A549 (cell line): ENCODE measurements around the gene CAMKMT. TPM values are rescaled to one million over a fixed set of nuclear protein-coding genes. Genes with fewer than 3 reads are reported as not detected.

Experiments used
- ATAC-seq, 2 experiments: fragments of 200-7000 bp in 1 of 2; fragments of >200 bp in 1 of 2; cut with Nextera tagmentation in 1 of 2; cut with Tn5 transposase in 1 of 2; 3 replicates each; pipeline versions ENCODE4 v1.8.0 to v1.9.1; 2018 to 2020; ENCODE audit warnings: mild to moderate bottlenecking in 1 of 2, moderate library complexity in 1 of 2
- CTCF ChIA-PET: fragments of 300-600 bp; sonication (Branson Sonifier 250); formaldehyde crosslinking; extraction: SDS; loops from one replicate; lab custom pipeline; 2021; ENCODE audit warnings: antibody characterized with exemption, inconsistent platforms; lab: Yijun Ruan, JAX
- POLR2A ChIA-PET: fragments of 350-600 bp; formaldehyde crosslinking; extraction: SDS; loops from one replicate; lab custom pipeline; 2021; ENCODE audit warnings: antibody characterized with exemption, inconsistent platforms; lab: Yijun Ruan, JAX
- DNase-seq, 2 experiments: peaks; one replicate each; pipeline versions ENCODE4 v3.0.0 to v3.0.0-alpha.2; 2011 to 2016; ENCODE audit warnings: low read depth in 1 of 2, low spot score in 1 of 2
- FAIRE-seq: peaks from 2 replicates; lab custom pipeline; 2011; peaks lifted over from hg19 to GRCh38; lab: Jason Lieb, UNC
- H3K27ac ChIP-seq, 2 experiments: fragments of >200 bp; sonication (Bioruptor Twin); formaldehyde crosslinking; 3 replicates each; pipeline ENCODE4 v1.5.1; 2016 to 2017
- H3K4me1 ChIP-seq: fragments of >200 bp; sonication (Bioruptor Twin); formaldehyde crosslinking; 3 replicates; pipeline ENCODE4 v1.6.1; 2016
- H3K4me2 ChIP-seq: fragments of >200 bp; sonication (Bioruptor Twin); formaldehyde crosslinking; 3 replicates; pipeline ENCODE4 v1.6.1; 2016
- H3K4me3 ChIP-seq: fragments of >200 bp; sonication (Bioruptor Twin); formaldehyde crosslinking; 3 replicates; pipeline ENCODE4 v1.5.1; 2016
- H3K9me3 ChIP-seq: fragments of >200 bp; sonication (Bioruptor Twin); formaldehyde crosslinking; 3 replicates; pipeline ENCODE4 v1.6.1; 2016
- CHD2 ChIP-seq: fragments of 150-350 bp; IDR thresholded peaks from 2 replicates; pipeline ENCODE4 v1.6.1; 2014; ENCODE audit warnings: low read length; ENCODE audit not compliant: partially characterized antibody
- FOXS1 ChIP-seq: fragments of 250-450 bp; sonication (Bioruptor Pico); IDR thresholded peaks from 2 replicates; pipeline ENCODE4 v1.5.0; 2020; ENCODE audit warnings: mild to moderate bottlenecking, moderate library complexity
- GATA3 ChIP-seq: IDR thresholded peaks from 2 replicates; pipeline ENCODE4 v1.6.1; 2012; ENCODE audit warnings: borderline replicate concordance
- HOXA7 ChIP-seq: fragments of 250-450 bp; sonication (Bioruptor Pico); IDR thresholded peaks from 2 replicates; pipeline ENCODE4 v1.5.0; 2020; ENCODE audit warnings: mild to moderate bottlenecking, moderate library complexity
- MAFK ChIP-seq: fragments of 450-650 bp; IDR thresholded peaks from 2 replicates; pipeline ENCODE4 v1.6.1; 2014; ENCODE audit not compliant: partially characterized antibody
- MAZ ChIP-seq: fragments of 150-350 bp; IDR thresholded peaks from 2 replicates; pipeline ENCODE4 v1.6.1; 2014; ENCODE audit warnings: antibody characterized with exemption, low read depth, low read length, borderline replicate concordance
- NPAS2 ChIP-seq: fragments of 250-450 bp; sonication (Bioruptor Pico); IDR thresholded peaks from 2 replicates; pipeline ENCODE4 v1.8.0; 2022; ENCODE audit warnings: mild to moderate bottlenecking, moderate library complexity, borderline replicate concordance
- POLR2A ChIP-seq: IDR thresholded peaks from 2 replicates; pipeline ENCODE4 v1.6.1; 2012; ENCODE audit warnings: mild to moderate bottlenecking, low read length
- POLR2AphosphoS2 ChIP-seq: conservative IDR thresholded peaks from 2 replicates; pipeline ENCODE4 v1.6.1; 2012; ENCODE audit warnings: low read length, improper control_type of control experiment, inconsistent platforms
- RAD21 ChIP-seq, 2 experiments: fragments of >200 bp in 1 of 2; sonication (Bioruptor Twin) in 1 of 2; formaldehyde crosslinking in 1 of 2; IDR thresholded peaks in 1 of 2; conservative IDR thresholded peaks in 1 of 2; 2 replicates in 1 of 2; 3 replicates in 1 of 2; pipeline ENCODE4 v1.6.1; 2012 to 2018; ENCODE audit warnings: inconsistent platforms in 1 of 2
- RCOR1 ChIP-seq: fragments of 150-350 bp; IDR thresholded peaks from 2 replicates; pipeline ENCODE4 v1.6.1; 2014; ENCODE audit warnings: antibody characterized with exemption, low read length, low read depth
- RFX5 ChIP-seq: fragments of 450-650 bp; IDR thresholded peaks from 2 replicates; pipeline ENCODE4 v1.7.1; 2014; ENCODE audit warnings: antibody characterized with exemption, mild to moderate bottlenecking, moderate library complexity
- RNF2 ChIP-seq: fragments of 200-600 bp; sonication (generic); IDR thresholded peaks from 2 replicates; pipeline ENCODE4 v1.6.1; 2016; ENCODE audit warnings: low read depth, mild to moderate bottlenecking, antibody characterized with exemption, moderate library complexity, borderline replicate concordance
- TP53 ChIP-seq: fragments of 250-450 bp; sonication (Bioruptor Pico); IDR thresholded peaks from 2 replicates; pipeline ENCODE4 v1.5.0; 2021; ENCODE audit warnings: mild to moderate bottlenecking, moderate library complexity
- ZC3H11A ChIP-seq: fragments of 450-650 bp; IDR thresholded peaks from 2 replicates; pipeline ENCODE4 v1.6.1; 2014; ENCODE audit warnings: antibody characterized with exemption, mild to moderate bottlenecking
- ZFP36 ChIP-seq: fragments of 450-650 bp; IDR thresholded peaks from 2 replicates; pipeline ENCODE4 v1.6.1; 2014; ENCODE audit warnings: borderline replicate concordance; ENCODE audit not compliant: partially characterized antibody
- ZSCAN20 ChIP-seq: fragments of 250-450 bp; sonication (Bioruptor Pico); IDR thresholded peaks from 2 replicates; pipeline ENCODE4 v1.8.0; 2022; ENCODE audit warnings: mild to moderate bottlenecking, moderate library complexity
- WGBS: methylation state at CpG from one replicate; pipeline ENCODE4 v1.1.6; 2017; ENCODE audit errors: missing lambda C conversion rate; 5-methylcytosine and 5-hydroxymethylcytosine counted together
- polyA plus RNA-seq, 4 experiments: library from polyadenylated mRNA; depleted of rRNA in 3 of 4; stranded (reverse); fragments of >200 nt; fragmentation: RNase III in 1 of 4; extraction: RNeasy Plus Mini Kit Qiagen cat#74134 plus additional on column Dnase treatment in 1 of 4; gene quantifications; 2 replicates in 3 of 4; 3 replicates in 1 of 4; pipeline ENCODE4 v1.2.3, GENCODE V29; 2011 to 2017
- TF ChIP-seq, protein P1 (sequence below): fragments of 250-450 bp; sonication (Bioruptor Pico); IDR thresholded peaks from 2 replicates; pipeline ENCODE4 v1.5.0; 2021; ENCODE audit warnings: mild to moderate bottlenecking, moderate library complexity, borderline replicate concordance
- TF ChIP-seq, protein P2 (sequence below): fragments of >200 bp; sonication (Bioruptor Twin); formaldehyde crosslinking; IDR thresholded peaks from 2 replicates; pipeline ENCODE4 v1.6.1; 2016
- TF ChIP-seq, protein P3 (sequence below): IDR thresholded peaks from 2 replicates; pipeline ENCODE4 v1.6.1; 2012
- TF ChIP-seq, protein P4 (sequence below): fragments of 450-650 bp; IDR thresholded peaks from 2 replicates; pipeline ENCODE4 v1.6.1; 2014; ENCODE audit warnings: antibody characterized with exemption
- TF ChIP-seq, protein P5 (sequence below): fragments of 250-450 bp; sonication (Bioruptor Pico); IDR thresholded peaks from 2 replicates; pipeline ENCODE4 v1.5.0; 2020; ENCODE audit warnings: low read depth, mild to moderate bottlenecking, moderate library complexity

Gene CAMKMT
- polyA plus RNA-seq, 2 of the 4 experiments (the other 2 are of a cell fraction), result 6.5 to 15.7 TPM

DNA sequence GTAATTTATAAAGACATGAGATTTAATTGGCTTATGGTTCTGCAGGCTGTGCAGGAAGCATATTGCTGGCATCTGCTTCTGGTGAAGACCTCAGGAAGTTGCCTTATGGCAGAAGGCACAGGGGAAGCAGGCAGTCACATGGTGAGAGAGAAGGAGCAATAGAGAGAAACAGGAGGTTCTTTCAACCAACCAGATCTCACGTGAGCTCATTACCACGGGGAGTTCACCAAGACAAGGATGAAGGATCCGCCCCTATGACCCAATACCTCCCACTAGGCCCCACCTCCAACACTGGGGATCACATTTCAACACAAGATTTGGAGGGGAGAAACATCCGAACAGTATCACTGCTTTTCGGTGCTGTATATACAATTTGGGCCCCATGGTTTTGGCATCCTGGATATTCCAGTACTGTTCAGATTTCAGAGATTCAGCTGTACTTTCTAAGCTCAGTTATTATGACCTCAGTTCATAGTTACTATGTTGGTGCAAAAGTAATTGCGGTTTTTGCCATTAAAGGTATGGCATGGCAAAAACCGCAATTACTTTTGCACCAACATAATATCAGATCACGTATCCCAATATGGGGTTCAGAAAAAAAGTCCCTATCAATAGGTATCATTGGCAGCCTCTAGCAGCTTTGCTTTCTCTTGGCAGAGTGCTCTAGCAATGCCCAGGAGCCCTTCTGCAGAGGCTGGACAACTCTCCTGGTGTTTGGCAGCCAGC, 390.2 kb downstream of the CAMKMT start:
- CTCF ChIA-PET, result interaction anchor here (0.7 to 1.9 kb wide), 7 partner anchors 13 to 272 kb away, joined by 3 to 9 read pairs (median 4); no protein-coding TSS in a partner anchor
- Histone ChIP-seq H3K9me3 (no peaks in the 10 kb centered on the region), H3K4me3 (no peak overlapping the region), H3K27ac (no peak overlapping the region), H3K4me1 (no peaks in the 10 kb centered on the region), H3K4me2 (no peak overlapping the region)
- 81% methylated on average over 8 of the region's 8 CpGs for WGBS
- POLR2A ChIA-PET, result no interaction called here
- FAIRE-seq (no peak), ATAC-seq (no peak), DNase-seq (no peak)
- TF ChIP-seq, protein P1, sequence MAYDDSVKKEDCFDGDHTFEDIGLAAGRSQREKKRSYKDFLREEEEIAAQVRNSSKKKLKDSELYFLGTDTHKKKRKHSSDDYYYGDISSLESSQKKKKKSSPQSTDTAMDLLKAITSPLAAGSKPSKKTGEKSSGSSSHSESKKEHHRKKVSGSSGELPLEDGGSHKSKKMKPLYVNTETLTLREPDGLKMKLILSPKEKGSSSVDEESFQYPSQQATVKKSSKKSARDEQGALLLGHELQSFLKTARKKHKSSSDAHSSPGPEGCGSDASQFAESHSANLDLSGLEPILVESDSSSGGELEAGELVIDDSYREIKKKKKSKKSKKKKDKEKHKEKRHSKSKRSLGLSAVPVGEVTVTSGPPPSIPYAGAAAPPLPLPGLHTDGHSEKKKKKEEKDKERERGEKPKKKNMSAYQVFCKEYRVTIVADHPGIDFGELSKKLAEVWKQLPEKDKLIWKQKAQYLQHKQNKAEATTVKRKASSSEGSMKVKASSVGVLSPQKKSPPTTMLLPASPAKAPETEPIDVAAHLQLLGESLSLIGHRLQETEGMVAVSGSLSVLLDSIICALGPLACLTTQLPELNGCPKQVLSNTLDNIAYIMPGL (CRISPR knock-in tag), result no peak
- TF ChIP-seq FOXS1 (CRISPR knock-in tag) (no peak), HOXA7 (no peak), CHD2 (no peak), ZSCAN20 (no peak), ZC3H11A (no peak), RCOR1 (no peak), MAZ (no peak), RNF2 (no peak)

DNA sequence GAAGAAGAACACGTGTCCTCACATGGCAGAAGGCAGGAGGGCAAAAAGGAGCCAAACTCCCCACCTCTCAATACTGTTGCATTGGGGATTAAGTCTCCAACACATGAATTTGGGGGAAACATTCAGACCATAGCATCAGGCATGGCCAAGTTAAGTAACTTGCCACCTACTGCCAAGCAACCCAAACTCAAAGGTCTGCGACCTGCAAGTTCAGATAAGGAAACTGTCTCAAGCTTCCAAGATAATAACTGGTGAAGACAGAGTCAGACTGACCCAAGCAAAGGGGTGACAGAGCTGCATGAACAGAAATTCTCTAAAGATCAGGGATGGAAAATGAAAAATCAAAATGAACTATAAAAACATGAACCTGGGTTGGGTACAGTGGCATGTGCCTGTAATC, 391.0 kb downstream of the CAMKMT start:
- Histone ChIP-seq H3K9me3 (no peaks in the 10 kb centered on the region), H3K4me1 (no peaks in the 10 kb centered on the region), H3K4me2 (no peak overlapping the region), H3K4me3 (no peak overlapping the region), H3K27ac (no peak overlapping the region)
- DNase-seq (no peak), FAIRE-seq (no peak), ATAC-seq (no peak)
- CTCF ChIA-PET, result interaction anchor here (1.2 kb wide), 1 partner anchor 70 kb away, joined by 3 read pairs; no protein-coding TSS in a partner anchor
- TF ChIP-seq, protein P2, sequence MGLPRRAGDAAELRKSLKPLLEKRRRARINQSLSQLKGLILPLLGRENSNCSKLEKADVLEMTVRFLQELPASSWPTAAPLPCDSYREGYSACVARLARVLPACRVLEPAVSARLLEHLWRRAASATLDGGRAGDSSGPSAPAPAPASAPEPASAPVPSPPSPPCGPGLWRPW, result no peak
- TF ChIP-seq, protein P3, sequence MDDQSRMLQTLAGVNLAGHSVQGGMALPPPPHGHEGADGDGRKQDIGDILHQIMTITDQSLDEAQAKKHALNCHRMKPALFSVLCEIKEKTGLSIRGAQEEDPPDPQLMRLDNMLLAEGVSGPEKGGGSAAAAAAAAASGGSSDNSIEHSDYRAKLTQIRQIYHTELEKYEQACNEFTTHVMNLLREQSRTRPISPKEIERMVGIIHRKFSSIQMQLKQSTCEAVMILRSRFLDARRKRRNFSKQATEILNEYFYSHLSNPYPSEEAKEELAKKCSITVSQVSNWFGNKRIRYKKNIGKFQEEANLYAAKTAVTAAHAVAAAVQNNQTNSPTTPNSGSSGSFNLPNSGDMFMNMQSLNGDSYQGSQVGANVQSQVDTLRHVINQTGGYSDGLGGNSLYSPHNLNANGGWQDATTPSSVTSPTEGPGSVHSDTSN, result no peak
- TF ChIP-seq, protein P4, sequence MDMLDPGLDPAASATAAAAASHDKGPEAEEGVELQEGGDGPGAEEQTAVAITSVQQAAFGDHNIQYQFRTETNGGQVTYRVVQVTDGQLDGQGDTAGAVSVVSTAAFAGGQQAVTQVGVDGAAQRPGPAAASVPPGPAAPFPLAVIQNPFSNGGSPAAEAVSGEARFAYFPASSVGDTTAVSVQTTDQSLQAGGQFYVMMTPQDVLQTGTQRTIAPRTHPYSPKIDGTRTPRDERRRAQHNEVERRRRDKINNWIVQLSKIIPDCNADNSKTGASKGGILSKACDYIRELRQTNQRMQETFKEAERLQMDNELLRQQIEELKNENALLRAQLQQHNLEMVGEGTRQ, result no peak
- no peak for TF ChIP-seq ZFP36
- TF ChIP-seq NPAS2 (CRISPR knock-in tag), result no peak
- TF ChIP-seq POLR2A, result no peak
- TF ChIP-seq RFX5, result no peak
- no peak for TF ChIP-seq RNF2
- TF ChIP-seq MAZ, result no peak
- no peak for TF ChIP-seq GATA3
- TF ChIP-seq TP53 (CRISPR knock-in tag), result no peak
- TF ChIP-seq, protein P5, sequence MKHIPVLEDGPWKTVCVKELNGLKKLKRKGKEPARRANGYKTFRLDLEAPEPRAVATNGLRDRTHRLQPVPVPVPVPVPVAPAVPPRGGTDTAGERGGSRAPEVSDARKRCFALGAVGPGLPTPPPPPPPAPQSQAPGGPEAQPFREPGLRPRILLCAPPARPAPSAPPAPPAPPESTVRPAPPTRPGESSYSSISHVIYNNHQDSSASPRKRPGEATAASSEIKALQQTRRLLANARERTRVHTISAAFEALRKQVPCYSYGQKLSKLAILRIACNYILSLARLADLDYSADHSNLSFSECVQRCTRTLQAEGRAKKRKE (CRISPR knock-in tag), result no peak
- TF ChIP-seq HOXA7, result no peak
- TF ChIP-seq RAD21 (conservative IDR thresholded peaks at IDR 0.05 in 1 of 2, IDR thresholded peaks at IDR 0.05 in 1 of 2), result no peak
- TF ChIP-seq POLR2AphosphoS2, result no peak
- no peak for TF ChIP-seq MAFK
- WGBS, result 88% methylated on average over 2 of the region's 2 CpGs
- POLR2A ChIA-PET, result no interaction called here
